A549 (cell line): ENCODE results near the gene COL26A1. TPM values are rescaled to one million over a fixed set of nuclear protein-coding genes. Genes with fewer than 3 reads are reported as not detected.

ENCODE experiments used
- ATAC-seq, 2 experiments: fragments of 200-7000 bp in 1 of 2; fragments of >200 bp in 1 of 2; cut with Nextera tagmentation in 1 of 2; cut with Tn5 transposase in 1 of 2; 3 replicates each; pipeline versions ENCODE4 v1.8.0 to v1.9.1; 2018 to 2020; ENCODE audit warnings: mild to moderate bottlenecking in 1 of 2, moderate library complexity in 1 of 2
- CTCF ChIA-PET: fragments of 300-600 bp; sonication (Branson Sonifier 250); formaldehyde crosslinking; extraction: SDS; loops from one replicate; lab custom pipeline; 2021; ENCODE audit warnings: antibody characterized with exemption, inconsistent platforms; lab: Yijun Ruan, JAX
- POLR2A ChIA-PET: fragments of 350-600 bp; formaldehyde crosslinking; extraction: SDS; loops from one replicate; lab custom pipeline; 2021; ENCODE audit warnings: antibody characterized with exemption, inconsistent platforms; lab: Yijun Ruan, JAX
- DNase-seq, 2 experiments: peaks; one replicate each; pipeline versions ENCODE4 v3.0.0 to v3.0.0-alpha.2; 2011 to 2016; ENCODE audit warnings: low read depth in 1 of 2, low spot score in 1 of 2
- FAIRE-seq: peaks from 2 replicates; lab custom pipeline; 2011; peaks lifted over from hg19 to GRCh38; lab: Jason Lieb, UNC
- H3K27ac ChIP-seq, 2 experiments: fragments of >200 bp; sonication (Bioruptor Twin); formaldehyde crosslinking; 3 replicates each; pipeline ENCODE4 v1.5.1; 2016 to 2017
- H3K4me1 ChIP-seq: fragments of >200 bp; sonication (Bioruptor Twin); formaldehyde crosslinking; 3 replicates; pipeline ENCODE4 v1.6.1; 2016
- H3K4me2 ChIP-seq: fragments of >200 bp; sonication (Bioruptor Twin); formaldehyde crosslinking; 3 replicates; pipeline ENCODE4 v1.6.1; 2016
- H3K4me3 ChIP-seq: fragments of >200 bp; sonication (Bioruptor Twin); formaldehyde crosslinking; 3 replicates; pipeline ENCODE4 v1.5.1; 2016
- H3K9me3 ChIP-seq: fragments of >200 bp; sonication (Bioruptor Twin); formaldehyde crosslinking; 3 replicates; pipeline ENCODE4 v1.6.1; 2016
- BHLHE40 ChIP-seq: IDR thresholded peaks from 2 replicates; pipeline ENCODE4 v1.6.1; 2012; ENCODE audit warnings: low read depth, low read length, inconsistent platforms
- CHD4 ChIP-seq: fragments of 200-600 bp; sonication (generic); IDR thresholded peaks from 2 replicates; pipeline ENCODE4 v1.6.1; 2016; ENCODE audit warnings: antibody characterized with exemption, mild to moderate bottlenecking, borderline replicate concordance
- EHMT2 ChIP-seq: fragments of 200-600 bp; sonication (generic); IDR thresholded peaks from 2 replicates; pipeline ENCODE4 v1.6.1; 2016; ENCODE audit warnings: antibody characterized with exemption, low read depth, mild to moderate bottlenecking, moderate library complexity
- FOSL2 ChIP-seq, 2 experiments: fragments of 450-650 bp in 1 of 2; fragments of >200 bp in 1 of 2; sonication (Bioruptor Twin) in 1 of 2; formaldehyde crosslinking; IDR thresholded peaks; 2 replicates each; pipeline versions ENCODE4 v1.5.0 to v1.6.1; 2016 to 2020; ENCODE audit warnings: mild to moderate bottlenecking in 1 of 2, moderate library complexity in 1 of 2
- HOXA7 ChIP-seq: fragments of 250-450 bp; sonication (Bioruptor Pico); IDR thresholded peaks from 2 replicates; pipeline ENCODE4 v1.5.0; 2020; ENCODE audit warnings: mild to moderate bottlenecking, moderate library complexity
- JUN ChIP-seq, 2 experiments: fragments of >200 bp; sonication (Bioruptor Twin); formaldehyde crosslinking; IDR thresholded peaks; 2 replicates in 1 of 2; 3 replicates in 1 of 2; pipeline ENCODE4 v1.6.1; 2016 to 2017
- JUNB ChIP-seq: fragments of >200 bp; sonication (Bioruptor Twin); formaldehyde crosslinking; IDR thresholded peaks from 2 replicates; pipeline ENCODE4 v1.6.1; 2016
- MAZ ChIP-seq: fragments of 150-350 bp; IDR thresholded peaks from 2 replicates; pipeline ENCODE4 v1.6.1; 2014; ENCODE audit warnings: antibody characterized with exemption, low read depth, low read length, borderline replicate concordance
- NPAS2 ChIP-seq: fragments of 250-450 bp; sonication (Bioruptor Pico); IDR thresholded peaks from 2 replicates; pipeline ENCODE4 v1.8.0; 2022; ENCODE audit warnings: mild to moderate bottlenecking, moderate library complexity, borderline replicate concordance
- NR3C1 ChIP-seq: fragments of >200 bp; sonication (Bioruptor Twin); formaldehyde crosslinking; IDR thresholded peaks from 3 replicates; pipeline ENCODE4 v1.6.1; 2017
- POLR2A ChIP-seq: IDR thresholded peaks from 2 replicates; pipeline ENCODE4 v1.6.1; 2012; ENCODE audit warnings: mild to moderate bottlenecking, low read length
- RAD21 ChIP-seq, 2 experiments: fragments of >200 bp in 1 of 2; sonication (Bioruptor Twin) in 1 of 2; formaldehyde crosslinking in 1 of 2; IDR thresholded peaks in 1 of 2; conservative IDR thresholded peaks in 1 of 2; 2 replicates in 1 of 2; 3 replicates in 1 of 2; pipeline ENCODE4 v1.6.1; 2012 to 2018; ENCODE audit warnings: inconsistent platforms in 1 of 2
- RCOR1 ChIP-seq: fragments of 150-350 bp; IDR thresholded peaks from 2 replicates; pipeline ENCODE4 v1.6.1; 2014; ENCODE audit warnings: antibody characterized with exemption, low read length, low read depth
- WGBS: methylation state at CpG from one replicate; pipeline ENCODE4 v1.1.6; 2017; ENCODE audit errors: missing lambda C conversion rate; 5-methylcytosine and 5-hydroxymethylcytosine counted together
- polyA plus RNA-seq, 4 experiments: library from polyadenylated mRNA; depleted of rRNA in 3 of 4; stranded (reverse); fragments of >200 nt; fragmentation: RNase III in 1 of 4; extraction: RNeasy Plus Mini Kit Qiagen cat#74134 plus additional on column Dnase treatment in 1 of 4; gene quantifications; 2 replicates in 3 of 4; 3 replicates in 1 of 4; pipeline ENCODE4 v1.2.3, GENCODE V29; 2011 to 2017
- TF ChIP-seq, protein P1 (sequence below): fragments of >200 bp; sonication (Bioruptor Twin); formaldehyde crosslinking; IDR thresholded peaks from 3 replicates; pipeline ENCODE4 v1.6.1; 2016
- TF ChIP-seq, protein P2 (sequence below): fragments of 250-450 bp; sonication (Bioruptor Pico); IDR thresholded peaks from 2 replicates; pipeline ENCODE4 v1.5.0; 2020; ENCODE audit warnings: low read depth, mild to moderate bottlenecking, moderate library complexity
- TF ChIP-seq, protein P3 (sequence below): IDR thresholded peaks from 2 replicates; pipeline ENCODE4 v1.6.1; 2012; ENCODE audit warnings: low read depth, borderline replicate concordance
- TF ChIP-seq, protein P4 (sequence below): IDR thresholded peaks from 2 replicates; pipeline ENCODE4 v1.6.1; 2012
- TF ChIP-seq, protein P5 (sequence below): fragments of >200 bp; sonication (Bioruptor Twin); formaldehyde crosslinking; IDR thresholded peaks from 3 replicates; pipeline ENCODE4 v1.5.1; 2016
- TF ChIP-seq, protein P6 (sequence below): fragments of 250-450 bp; sonication (Bioruptor Pico); IDR thresholded peaks from 2 replicates; pipeline ENCODE4 v1.5.0; 2021; ENCODE audit warnings: mild to moderate bottlenecking, moderate library complexity, borderline replicate concordance

COL26A1 gene
- polyA plus RNA-seq, 2 of the 4 experiments (the other 2 are of a cell fraction): 0.52 to 1.4 TPM

DNA sequence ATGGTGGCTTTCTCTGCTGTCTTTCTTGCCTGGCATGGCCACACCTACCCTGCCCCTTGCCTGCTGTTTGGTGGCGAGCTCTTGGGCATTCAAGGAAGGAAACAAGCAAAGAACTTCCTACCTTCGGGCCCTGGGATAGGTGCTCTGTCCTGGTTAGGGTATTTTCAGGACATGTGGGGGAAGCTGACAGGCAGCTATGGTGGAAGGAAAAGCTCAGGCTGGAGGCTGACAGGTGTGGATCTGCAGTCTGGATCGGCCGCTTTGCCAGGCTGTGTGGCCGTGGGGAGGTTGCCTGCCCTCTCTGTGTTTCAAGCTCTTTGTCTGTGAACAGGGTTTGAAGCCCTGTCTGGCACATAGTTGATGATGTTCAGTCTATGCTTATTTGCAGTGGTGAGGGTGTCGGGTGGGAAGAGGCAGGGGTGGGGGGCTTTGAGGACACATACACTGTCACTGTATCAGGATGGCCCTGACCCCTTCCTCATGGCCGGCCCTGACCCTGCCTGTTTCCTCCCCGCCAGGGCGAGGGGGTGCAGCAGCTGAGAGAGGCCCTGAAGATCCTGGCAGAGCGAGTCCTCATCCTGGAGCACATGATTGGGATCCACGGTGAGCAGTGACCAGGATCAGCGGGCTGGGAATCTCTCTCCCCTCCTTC lies 192.7 kb downstream of the COL26A1 start:
- Histone ChIP-seq H3K4me1 (0 out of 3 replicates have a peak, but pooled peaks cover 4% of the 10 kb centered on the region), H3K4me3 (no peak overlapping the region), H3K4me2 (no peak overlapping the region), H3K27ac (no peak overlapping the region), H3K9me3 (no peaks in the 10 kb centered on the region)
- ATAC-seq (no peak), FAIRE-seq (no peak), DNase-seq (no peak)
- ChIA-PET POLR2A (no interaction called here), CTCF (interaction anchor here (0.7 to 1.5 kb wide), 3 partner anchors 12 to 718 kb away, joined by 3 to 7 read pairs (median 5); no protein-coding TSS in a partner anchor)
- 70% methylated on average over 12 of the region's 12 CpGs for WGBS
- TF ChIP-seq EHMT2 (no peak), POLR2A (no peak)
- TF ChIP-seq, protein P1, sequence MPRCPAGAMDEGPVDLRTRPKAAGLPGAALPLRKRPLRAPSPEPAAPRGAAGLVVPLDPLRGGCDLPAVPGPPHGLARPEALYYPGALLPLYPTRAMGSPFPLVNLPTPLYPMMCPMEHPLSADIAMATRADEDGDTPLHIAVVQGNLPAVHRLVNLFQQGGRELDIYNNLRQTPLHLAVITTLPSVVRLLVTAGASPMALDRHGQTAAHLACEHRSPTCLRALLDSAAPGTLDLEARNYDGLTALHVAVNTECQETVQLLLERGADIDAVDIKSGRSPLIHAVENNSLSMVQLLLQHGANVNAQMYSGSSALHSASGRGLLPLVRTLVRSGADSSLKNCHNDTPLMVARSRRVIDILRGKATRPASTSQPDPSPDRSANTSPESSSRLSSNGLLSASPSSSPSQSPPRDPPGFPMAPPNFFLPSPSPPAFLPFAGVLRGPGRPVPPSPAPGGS: no peak

DNA sequence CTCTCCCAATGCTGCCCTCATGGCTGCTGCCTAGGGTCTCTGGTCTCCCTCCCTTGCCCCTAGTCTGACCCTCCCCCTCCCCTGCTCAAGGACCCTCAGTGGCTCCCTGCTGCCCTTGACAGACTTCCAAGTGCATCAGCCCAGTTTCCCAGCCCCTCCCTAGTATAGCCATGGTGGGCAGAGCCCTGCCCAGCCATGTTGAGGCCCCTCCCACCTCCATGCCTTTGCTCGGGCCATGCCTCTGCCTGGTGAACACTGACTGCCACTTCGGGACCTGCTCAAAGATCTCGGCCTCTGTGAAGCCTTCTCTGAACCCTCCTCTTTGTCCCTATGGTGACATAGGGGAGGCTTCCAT lies 193.2 kb downstream of the COL26A1 start:
- 19% methylated on average over 3 of the region's 3 CpGs for WGBS
- no peak for TF ChIP-seq POLR2A
- no peak for TF ChIP-seq BHLHE40
- TF ChIP-seq, protein P2, sequence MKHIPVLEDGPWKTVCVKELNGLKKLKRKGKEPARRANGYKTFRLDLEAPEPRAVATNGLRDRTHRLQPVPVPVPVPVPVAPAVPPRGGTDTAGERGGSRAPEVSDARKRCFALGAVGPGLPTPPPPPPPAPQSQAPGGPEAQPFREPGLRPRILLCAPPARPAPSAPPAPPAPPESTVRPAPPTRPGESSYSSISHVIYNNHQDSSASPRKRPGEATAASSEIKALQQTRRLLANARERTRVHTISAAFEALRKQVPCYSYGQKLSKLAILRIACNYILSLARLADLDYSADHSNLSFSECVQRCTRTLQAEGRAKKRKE (CRISPR knock-in tag): no peak
- no peak for TF ChIP-seq NPAS2 (CRISPR knock-in tag)
- TF ChIP-seq, protein P3, sequence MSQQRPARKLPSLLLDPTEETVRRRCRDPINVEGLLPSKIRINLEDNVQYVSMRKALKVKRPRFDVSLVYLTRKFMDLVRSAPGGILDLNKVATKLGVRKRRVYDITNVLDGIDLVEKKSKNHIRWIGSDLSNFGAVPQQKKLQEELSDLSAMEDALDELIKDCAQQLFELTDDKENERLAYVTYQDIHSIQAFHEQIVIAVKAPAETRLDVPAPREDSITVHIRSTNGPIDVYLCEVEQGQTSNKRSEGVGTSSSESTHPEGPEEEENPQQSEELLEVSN: no peak
- TF ChIP-seq, protein P1: no peak
- TF ChIP-seq, protein P4, sequence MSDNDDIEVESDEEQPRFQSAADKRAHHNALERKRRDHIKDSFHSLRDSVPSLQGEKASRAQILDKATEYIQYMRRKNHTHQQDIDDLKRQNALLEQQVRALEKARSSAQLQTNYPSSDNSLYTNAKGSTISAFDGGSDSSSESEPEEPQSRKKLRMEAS: no peak
- no peak for TF ChIP-seq MAZ
- no peak for TF ChIP-seq JUN (IDR thresholded peaks at IDR 0.05)
- TF ChIP-seq, protein P5, sequence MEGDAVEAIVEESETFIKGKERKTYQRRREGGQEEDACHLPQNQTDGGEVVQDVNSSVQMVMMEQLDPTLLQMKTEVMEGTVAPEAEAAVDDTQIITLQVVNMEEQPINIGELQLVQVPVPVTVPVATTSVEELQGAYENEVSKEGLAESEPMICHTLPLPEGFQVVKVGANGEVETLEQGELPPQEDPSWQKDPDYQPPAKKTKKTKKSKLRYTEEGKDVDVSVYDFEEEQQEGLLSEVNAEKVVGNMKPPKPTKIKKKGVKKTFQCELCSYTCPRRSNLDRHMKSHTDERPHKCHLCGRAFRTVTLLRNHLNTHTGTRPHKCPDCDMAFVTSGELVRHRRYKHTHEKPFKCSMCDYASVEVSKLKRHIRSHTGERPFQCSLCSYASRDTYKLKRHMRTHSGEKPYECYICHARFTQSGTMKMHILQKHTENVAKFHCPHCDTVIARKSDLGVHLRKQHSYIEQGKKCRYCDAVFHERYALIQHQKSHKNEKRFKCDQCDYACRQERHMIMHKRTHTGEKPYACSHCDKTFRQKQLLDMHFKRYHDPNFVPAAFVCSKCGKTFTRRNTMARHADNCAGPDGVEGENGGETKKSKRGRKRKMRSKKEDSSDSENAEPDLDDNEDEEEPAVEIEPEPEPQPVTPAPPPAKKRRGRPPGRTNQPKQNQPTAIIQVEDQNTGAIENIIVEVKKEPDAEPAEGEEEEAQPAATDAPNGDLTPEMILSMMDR: no peak
- TF ChIP-seq RCOR1: no peak
- TF ChIP-seq JUNB: no peak
- TF ChIP-seq HOXA7 (CRISPR knock-in tag): no peak
- TF ChIP-seq, protein P6, sequence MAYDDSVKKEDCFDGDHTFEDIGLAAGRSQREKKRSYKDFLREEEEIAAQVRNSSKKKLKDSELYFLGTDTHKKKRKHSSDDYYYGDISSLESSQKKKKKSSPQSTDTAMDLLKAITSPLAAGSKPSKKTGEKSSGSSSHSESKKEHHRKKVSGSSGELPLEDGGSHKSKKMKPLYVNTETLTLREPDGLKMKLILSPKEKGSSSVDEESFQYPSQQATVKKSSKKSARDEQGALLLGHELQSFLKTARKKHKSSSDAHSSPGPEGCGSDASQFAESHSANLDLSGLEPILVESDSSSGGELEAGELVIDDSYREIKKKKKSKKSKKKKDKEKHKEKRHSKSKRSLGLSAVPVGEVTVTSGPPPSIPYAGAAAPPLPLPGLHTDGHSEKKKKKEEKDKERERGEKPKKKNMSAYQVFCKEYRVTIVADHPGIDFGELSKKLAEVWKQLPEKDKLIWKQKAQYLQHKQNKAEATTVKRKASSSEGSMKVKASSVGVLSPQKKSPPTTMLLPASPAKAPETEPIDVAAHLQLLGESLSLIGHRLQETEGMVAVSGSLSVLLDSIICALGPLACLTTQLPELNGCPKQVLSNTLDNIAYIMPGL: no peak
- no peak for TF ChIP-seq FOSL2 (IDR thresholded peaks at IDR 0.05)
- TF ChIP-seq FOSL2 (CRISPR knock-in tag; IDR thresholded peaks at IDR 0.05): no peak
- no peak for TF ChIP-seq CHD4
- TF ChIP-seq RAD21 (conservative IDR thresholded peaks at IDR 0.05 in 1 of 2, IDR thresholded peaks at IDR 0.05 in 1 of 2): no peak
- no peak for TF ChIP-seq NR3C1
- TF ChIP-seq, all 56 proteins: peak for 0
- Histone ChIP-seq H3K27ac (no peak overlapping the region), H3K4me1 (0 out of 3 replicates have a peak, but pooled peaks cover 3% of the 10 kb centered on the region), H3K9me3 (no peaks in the 10 kb centered on the region), H3K4me2 (no peak overlapping the region), H3K4me3 (no peak overlapping the region)
- CTCF ChIA-PET: interaction anchor here (0.7 to 1.5 kb wide), 2 partner anchors 13 to 717 kb away, joined by 3 to 7 read pairs; no protein-coding TSS in a partner anchor
- FAIRE-seq: no peak
- no peak for DNase-seq
- ATAC-seq: no peak
- POLR2A ChIA-PET: no interaction called here
